ENCODE results near the gene RBM10.

The RBM10 gene

DNA sequence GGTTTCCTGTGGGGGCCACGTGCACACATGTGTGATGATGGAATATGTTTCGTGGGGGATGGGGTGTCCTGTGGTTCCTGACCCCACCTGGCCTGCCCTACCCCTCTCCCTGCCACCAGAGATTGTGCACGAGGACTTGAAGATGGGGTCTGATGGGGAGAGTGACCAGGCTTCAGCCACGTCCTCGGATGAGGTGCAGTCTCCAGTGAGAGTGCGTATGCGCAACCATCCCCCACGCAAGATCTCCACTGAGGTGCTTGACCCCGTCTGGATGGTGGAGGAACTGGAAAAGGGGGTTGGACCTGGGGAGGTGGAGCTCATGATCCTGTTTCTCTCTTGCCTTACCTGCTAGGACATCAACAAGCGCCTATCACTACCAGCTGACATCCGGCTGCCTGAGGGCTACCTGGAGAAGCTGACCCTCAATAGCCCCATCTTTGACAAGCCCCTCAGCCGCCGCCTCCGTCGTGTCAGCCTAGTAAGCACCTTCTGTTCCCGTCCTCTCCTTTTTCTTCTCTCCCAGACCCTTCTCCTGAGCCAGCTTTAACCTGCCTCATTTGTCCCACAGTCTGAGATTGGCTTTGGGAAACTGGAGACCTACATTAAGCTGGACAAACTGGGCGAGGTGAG is 79.4 kb downstream of the RBM10 start:
- H3K4me3 ChIP-seq (ENCODE audit: low read depth in 1 of 2, low read length in 2 of 2): no peak overlapping the region

DNA sequence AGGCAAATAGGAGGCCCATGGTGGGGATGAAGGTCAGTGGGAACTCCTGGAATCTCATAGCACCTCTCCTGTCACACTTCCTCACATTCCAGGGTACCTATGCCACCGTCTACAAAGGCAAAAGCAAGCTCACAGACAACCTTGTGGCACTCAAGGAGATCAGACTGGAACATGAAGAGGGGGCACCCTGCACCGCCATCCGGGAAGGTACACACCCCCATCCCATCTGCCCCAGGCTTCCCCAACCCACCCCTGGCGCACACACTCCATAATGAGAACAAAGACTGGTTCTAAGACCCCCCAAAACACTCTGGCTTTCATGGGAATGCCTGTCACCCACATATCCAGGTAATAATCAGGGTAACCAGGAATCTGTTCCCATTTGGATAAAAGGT is 79.9 kb downstream of the RBM10 start:
- peaks cover 8% of the 10 kb centered on the region for H3K4me1 ChIP-seq (ENCODE audit: insufficient read depth, low read length)

More for the DNA sequence above, 79.4 kb downstream of the RBM10 start:
- Histone ChIP-seq H3K36me3 (ENCODE audit: insufficient read depth, low read length) (peaks cover 46% of the 10 kb centered on the region), H3K27me3 (ENCODE audit: control insufficient read depth in 1 of 2, insufficient read depth in 2 of 2, low read length in 2 of 2) (peaks cover 0 to 4% of the 10 kb centered on the region in 2 donors), H3K4me1 (ENCODE audit: insufficient read depth, low read length) (peaks cover 13% of the 10 kb centered on the region), H3K9me3 (ENCODE audit: low read length) (no peaks in the 10 kb centered on the region), H3K9ac (ENCODE audit: low read length) (no peak overlapping the region), H3K27ac (ENCODE audit: low read depth, low read length) (no peak overlapping the region)

GRCh38 chrX:47226071-47226470 is 81.0 kb downstream of the RBM10 start:
- Histone ChIP-seq H3K4me1 (ENCODE audit: insufficient read depth, low read length) (no peaks in the 10 kb centered on the region), H3K27ac (ENCODE audit: low read depth, low read length) (no peak overlapping the region), H3K9me3 (ENCODE audit: low read length) (no peaks in the 10 kb centered on the region), H3K4me3 (ENCODE audit: low read depth in 1 of 2, low read length in 2 of 2) (no peak overlapping the region), H3K27me3 (ENCODE audit: control insufficient read depth in 1 of 2, insufficient read depth in 2 of 2, low read length in 2 of 2) (peaks cover 0 to 4% of the 10 kb centered on the region in 2 donors), H3K36me3 (ENCODE audit: insufficient read depth, low read length) (peaks cover 46% of the 10 kb centered on the region), H3K9ac (ENCODE audit: low read length) (no peak overlapping the region)

More for the DNA sequence above, 79.9 kb downstream of the RBM10 start:
- Histone ChIP-seq H3K27me3 (ENCODE audit: control insufficient read depth in 1 of 2, insufficient read depth in 2 of 2, low read length in 2 of 2) (peaks cover 0 to 4% of the 10 kb centered on the region in 2 donors), H3K27ac (ENCODE audit: low read depth, low read length) (no peak overlapping the region), H3K9me3 (ENCODE audit: low read length) (no peaks in the 10 kb centered on the region), H3K9ac (ENCODE audit: low read length) (no peak overlapping the region), H3K36me3 (ENCODE audit: insufficient read depth, low read length) (peaks cover 46% of the 10 kb centered on the region), H3K4me3 (ENCODE audit: low read depth in 1 of 2, low read length in 2 of 2) (no peak overlapping the region)

- Histone ChIP-seq H3K27me3 (ENCODE audit: control insufficient read depth in 1 of 2, insufficient read depth in 2 of 2, low read length in 2 of 2) (peaks cover 0 to 4% of the 10 kb centered on the region in 2 donors), H3K4me3 (ENCODE audit: low read depth in 1 of 2, low read length in 2 of 2) (no peak overlapping the region), H3K9me3 (ENCODE audit: low read length) (no peaks in the 10 kb centered on the region), H3K36me3 (ENCODE audit: insufficient read depth, low read length) (peaks cover 46% of the 10 kb centered on the region), H3K4me1 (ENCODE audit: insufficient read depth, low read length) (no peaks in the 10 kb centered on the region), H3K9ac (ENCODE audit: low read length) (no peak overlapping the region), H3K27ac (ENCODE audit: low read depth, low read length) (no peak overlapping the region)
These were observed 81.7 kb downstream of the RBM10 start for GRCh38 chrX:47226531-47227333.

DNA sequence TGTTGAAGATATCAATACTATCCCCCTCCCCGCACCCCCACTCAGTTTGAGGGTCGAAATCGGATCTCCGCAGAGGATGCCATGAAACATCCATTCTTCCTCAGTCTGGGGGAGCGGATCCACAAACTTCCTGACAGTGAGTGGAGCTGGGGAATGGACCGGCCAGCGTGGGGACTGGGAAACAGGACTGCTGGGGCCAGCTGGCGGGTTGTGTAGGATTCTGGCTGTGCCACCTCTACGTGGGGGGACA is 82.2 kb downstream of the RBM10 start:
- peaks cover 4% of the 10 kb centered on the region for H3K4me1 ChIP-seq (ENCODE audit: insufficient read depth, low read length)
- no peak overlapping the region for H3K27ac ChIP-seq (ENCODE audit: low read depth, low read length)
- H3K9me3 ChIP-seq (ENCODE audit: low read length): no peaks in the 10 kb centered on the region
- peaks cover 46% of the 10 kb centered on the region for H3K36me3 ChIP-seq (ENCODE audit: insufficient read depth, low read length)
- H3K4me3 ChIP-seq (ENCODE audit: low read depth in 1 of 2, low read length in 2 of 2): no peak overlapping the region
- H3K27me3 ChIP-seq (ENCODE audit: control insufficient read depth in 1 of 2, insufficient read depth in 2 of 2, low read length in 2 of 2): peaks cover 0 to 4% of the 10 kb centered on the region in 2 donors
- H3K9ac ChIP-seq (ENCODE audit: low read length): no peak overlapping the region

- H3K9ac ChIP-seq (ENCODE audit: low read length): no peak overlapping the region
- no peak overlapping the region for H3K27ac ChIP-seq (ENCODE audit: low read depth, low read length)
- peaks cover 7% of the 10 kb centered on the region for H3K4me1 ChIP-seq (ENCODE audit: insufficient read depth, low read length)
- H3K36me3 ChIP-seq (ENCODE audit: insufficient read depth, low read length): peaks cover 40% of the 10 kb centered on the region
- H3K9me3 ChIP-seq (ENCODE audit: low read length): no peaks in the 10 kb centered on the region
- H3K27me3 ChIP-seq (ENCODE audit: control insufficient read depth in 1 of 2, insufficient read depth in 2 of 2, low read length in 2 of 2): peaks cover 0 to 5% of the 10 kb centered on the region in 2 donors
- H3K4me3 ChIP-seq (ENCODE audit: low read depth in 1 of 2, low read length in 2 of 2): no peak overlapping the region
These were observed 83.7 kb downstream of the RBM10 start for GRCh38 chrX:47228550-47229270.

DNA sequence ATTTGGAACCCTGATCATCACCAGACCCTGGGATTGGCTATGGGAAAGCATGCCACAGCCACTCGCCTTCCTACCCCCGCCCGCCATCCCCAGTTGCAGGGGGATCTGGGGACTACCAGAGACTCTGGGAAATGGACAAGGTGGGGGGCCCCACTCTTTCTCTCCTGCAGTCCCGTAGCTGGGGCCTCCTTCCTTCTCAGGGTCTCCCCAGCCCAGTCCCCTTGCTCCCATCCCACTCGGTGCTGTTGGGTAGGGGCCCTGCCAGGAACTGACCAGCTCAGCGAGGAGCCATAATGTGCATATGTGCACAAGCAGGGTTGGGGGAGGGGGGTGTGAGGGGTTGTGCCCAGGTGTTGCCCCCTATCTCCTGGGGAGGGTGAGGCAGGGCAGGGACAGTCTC is 84.4 kb downstream of the RBM10 start:
- Histone ChIP-seq H3K27me3 (ENCODE audit: control insufficient read depth in 1 of 2, insufficient read depth in 2 of 2, low read length in 2 of 2) (peaks cover 0 to 5% of the 10 kb centered on the region in 2 donors), H3K9me3 (ENCODE audit: low read length) (no peaks in the 10 kb centered on the region), H3K9ac (ENCODE audit: low read length) (no peak overlapping the region), H3K4me1 (ENCODE audit: insufficient read depth, low read length) (peaks cover 7% of the 10 kb centered on the region), H3K27ac (ENCODE audit: low read depth, low read length) (no peak overlapping the region), H3K4me3 (ENCODE audit: low read depth in 1 of 2, low read length in 2 of 2) (no peak overlapping the region), H3K36me3 (ENCODE audit: insufficient read depth, low read length) (peaks cover 33% of the 10 kb centered on the region)

DNA sequence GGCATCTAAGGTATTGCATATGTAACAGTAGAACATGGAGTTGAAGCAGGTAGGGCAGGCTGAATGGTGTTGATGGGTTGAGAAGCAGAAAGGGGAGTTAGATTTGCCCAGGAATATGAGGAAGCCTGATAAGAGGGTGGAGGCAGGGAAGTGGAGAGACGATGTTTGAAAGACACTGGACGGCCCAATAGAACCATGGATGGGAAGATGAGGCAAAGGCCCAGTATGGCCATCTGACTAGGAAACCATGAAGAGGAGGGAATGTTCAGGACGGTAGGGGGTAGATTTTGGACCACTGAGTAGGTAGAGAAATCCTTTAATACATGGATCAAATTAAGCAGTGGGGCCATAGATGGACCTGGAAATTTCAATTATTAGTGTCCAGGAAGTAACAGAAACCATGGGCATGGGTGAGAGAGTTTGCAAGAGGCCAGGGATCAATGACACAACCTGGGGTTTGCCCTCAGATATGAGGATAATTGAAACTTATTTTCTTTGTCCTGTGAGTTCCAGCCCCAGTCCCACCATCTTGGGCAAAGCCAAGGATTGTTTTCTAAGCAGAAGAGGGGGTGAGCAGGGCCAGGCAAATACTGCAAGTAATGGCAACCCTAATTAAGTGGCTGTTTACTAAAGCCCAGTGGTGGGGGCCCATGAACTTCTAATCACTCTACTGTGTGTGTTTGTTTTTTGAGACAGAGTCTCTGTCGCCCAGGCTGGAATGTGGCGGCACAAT is 85.3 kb downstream of the RBM10 start:
- H3K36me3 ChIP-seq (ENCODE audit: insufficient read depth, low read length): peaks cover 24% of the 10 kb centered on the region
- H3K9me3 ChIP-seq (ENCODE audit: low read length): no peaks in the 10 kb centered on the region
- H3K27ac ChIP-seq (ENCODE audit: low read depth, low read length): no peak overlapping the region
- no peak overlapping the region for H3K9ac ChIP-seq (ENCODE audit: low read length)
- H3K4me1 ChIP-seq (ENCODE audit: insufficient read depth, low read length): peaks cover 7% of the 10 kb centered on the region
- H3K4me3 ChIP-seq (ENCODE audit: low read depth in 1 of 2, low read length in 2 of 2): no peak overlapping the region
- H3K27me3 ChIP-seq (ENCODE audit: control insufficient read depth in 1 of 2, insufficient read depth in 2 of 2, low read length in 2 of 2): peaks cover 0 to 5% of the 10 kb centered on the region in 2 donors

- Histone ChIP-seq H3K9me3 (ENCODE audit: low read length) (no peaks in the 10 kb centered on the region), H3K36me3 (ENCODE audit: insufficient read depth, low read length) (peaks cover 15% of the 10 kb centered on the region), H3K4me1 (ENCODE audit: insufficient read depth, low read length) (peaks cover 7% of the 10 kb centered on the region), H3K27ac (ENCODE audit: low read depth, low read length) (no peak overlapping the region), H3K9ac (ENCODE audit: low read length) (no peak overlapping the region), H3K27me3 (ENCODE audit: control insufficient read depth in 1 of 2, insufficient read depth in 2 of 2, low read length in 2 of 2) (peaks cover 0 to 5% of the 10 kb centered on the region in 2 donors), H3K4me3 (ENCODE audit: low read depth in 1 of 2, low read length in 2 of 2) (no peak overlapping the region)
These were observed 86.1 kb downstream of the RBM10 start for GRCh38 chrX:47231167-47231566.

DNA sequence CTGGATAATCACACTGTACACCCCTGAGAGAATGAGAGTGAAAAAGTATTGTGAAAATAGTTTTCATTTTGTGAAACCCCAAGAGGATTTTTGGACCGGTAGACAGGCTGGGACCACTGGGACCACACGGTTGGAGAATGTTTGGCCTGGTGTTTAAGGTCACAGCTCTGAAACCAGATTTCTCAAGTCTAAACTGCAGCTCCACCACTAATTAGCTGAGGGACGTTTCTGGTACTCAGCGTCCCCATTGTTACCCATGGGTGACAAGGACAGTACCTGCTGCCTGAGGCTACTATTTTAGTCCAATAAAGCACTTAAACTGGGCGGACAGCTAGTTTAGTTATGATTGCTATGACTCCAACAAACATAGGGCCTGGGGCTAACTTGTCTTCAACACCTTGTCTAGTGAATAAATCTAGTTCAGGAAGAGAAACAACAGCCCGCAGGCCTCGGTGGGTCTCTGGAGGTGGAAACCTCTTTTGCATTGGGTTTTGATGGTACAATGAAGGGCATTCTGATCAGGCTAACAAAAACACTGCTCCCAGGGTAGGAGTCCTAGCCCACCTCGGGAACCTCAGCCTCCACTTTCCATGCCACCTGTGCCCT is 87.3 kb downstream of the RBM10 start:
- Histone ChIP-seq H3K27me3 (ENCODE audit: control insufficient read depth in 1 of 2, insufficient read depth in 2 of 2, low read length in 2 of 2) (peaks cover 0 to 5% of the 10 kb centered on the region in 2 donors), H3K4me3 (ENCODE audit: low read depth in 1 of 2, low read length in 2 of 2) (peak overlapping the region; percentile 31 to 47), H3K4me1 (ENCODE audit: insufficient read depth, low read length) (peaks cover 7% of the 10 kb centered on the region), H3K9me3 (ENCODE audit: low read length) (no peaks in the 10 kb centered on the region), H3K36me3 (ENCODE audit: insufficient read depth, low read length) (peaks cover 8% of the 10 kb centered on the region), H3K27ac (ENCODE audit: low read depth, low read length) (peak overlapping the region; percentile 88), H3K9ac (ENCODE audit: low read length) (peak overlapping the region; percentile 56)
